Medulla oblongata (tissue), 1 donor: ENCODE data around the gene TMC4.

Source experiments
- DNase-seq: peaks from one replicate; pipeline ENCODE4 v3.0.0-alpha.2; 2015; ENCODE audit errors: extremely low spot score

TMC4 gene

GRCh38 chr19:54133312-54133956, 39.5 kb downstream of the TMC4 start:
- DNase-seq = peak; percentile 61

- no peak for DNase-seq
These were observed 43.4 kb downstream of the TMC4 start for GRCh38 chr19:54129617-54129996.

- no peak for DNase-seq
These were observed 44.0 kb downstream of the TMC4 start for GRCh38 chr19:54128796-54129616.

- DNase-seq = no peak
These were observed 44.6 kb downstream of the TMC4 start for GRCh38 chr19:54128441-54128725.

GRCh38 chr19:54127688-54128440, 45.1 kb downstream of the TMC4 start:
- DNase-seq = no peak

GRCh38 chr19:54125713-54126112, 47.2 kb downstream of the TMC4 start:
- no peak for DNase-seq

- DNase-seq = no peak
These were observed 48.6 kb downstream of the TMC4 start for GRCh38 chr19:54124393-54124792.

GRCh38 chr19:54123682-54124081, 49.3 kb downstream of the TMC4 start:
- DNase-seq = no peak

GRCh38 chr19:54121259-54121658, 51.7 kb downstream of the TMC4 start:
- no peak for DNase-seq

GRCh38 chr19:54115109-54116063, 57.6 kb downstream of the TMC4 start, which contains the start of the genes PRPF31 and TFPT:
PRPF31 (plus strand) TSS chr19:54115754; CDS start chr19:54118279, 2,525 bp downstream.
TFPT (minus strand) TSS chr19:54115657; CDS start chr19:54115269, 388 bp downstream.
- DNase-seq = peak; percentile 98

GRCh38 chr19:54114340-54115108, 58.4 kb downstream of the TMC4 start:
- peak; percentile 57 for DNase-seq
